A549 treated with dexamethasone at 1 μM for 4 hours (cell line): ENCODE results near the gene ALDH1A1. TPM values are rescaled to one million over a fixed set of nuclear protein-coding genes. Genes with fewer than 3 reads are reported as not detected.

Experiments
- total RNA-seq: library from RNA; stranded (reverse); fragments of 200-300 nt; extraction: Qiagen RNA extraction; gene quantifications from 5 replicates; pipeline ENCODE4 v1.2.3, GENCODE V29; 2022

Gene ALDH1A1
- 4,648 to 5,790 TPM (median 5,648 TPM) in 5 replicates for total RNA-seq

GRCh38 chr9:72952914-72953313, at the start of gene ALDH1A1:
ALDH1A1 (minus strand) TSS chr9:72953053; CDS start chr9:72953000, 53 bp downstream.

Other genes starting within 250 kb of the ALDH1A1 start
- 949 to 1,168 TPM (median 1,065 TPM) in 5 replicates for gene ANXA1, start 198.8 kb upstream of the ALDH1A1 start, total RNA-seq